GM18517 (cell line): ENCODE results near the gene LGMN.

Experiments
- ATAC-seq: cut with Tn5 transposase; IDR thresholded peaks from one replicate; pipeline ENCODE4 v1.9.1; 2021; ENCODE audit warnings: mild to moderate bottlenecking, moderate library complexity; ENCODE audit not compliant: unreplicated experiment

LGMN gene

GRCh38 chr14:92656306-92657081 lies 91.9 kb downstream of the LGMN start:
- no peak for ATAC-seq

GRCh38 chr14:92655419-92656201 lies 92.8 kb downstream of the LGMN start:
- no peak for ATAC-seq

- ATAC-seq, result no peak
Measured at GRCh38 chr14:92654239-92654901, 94.1 kb downstream of the LGMN start.
